ENCODE data around the gene PDHX.
"Not testable (repeated sequence)": the region's sequence is repeated elsewhere in the genome, so short reads cannot be mapped to it uniquely, and the experiment has no call there.

Gene PDHX

GRCh38 chr11:35015621-35016387 lies 99.4 kb downstream of the PDHX start:
- DNase-seq (ENCODE audit: low read depth in 3 of 3): no peak

DNA sequence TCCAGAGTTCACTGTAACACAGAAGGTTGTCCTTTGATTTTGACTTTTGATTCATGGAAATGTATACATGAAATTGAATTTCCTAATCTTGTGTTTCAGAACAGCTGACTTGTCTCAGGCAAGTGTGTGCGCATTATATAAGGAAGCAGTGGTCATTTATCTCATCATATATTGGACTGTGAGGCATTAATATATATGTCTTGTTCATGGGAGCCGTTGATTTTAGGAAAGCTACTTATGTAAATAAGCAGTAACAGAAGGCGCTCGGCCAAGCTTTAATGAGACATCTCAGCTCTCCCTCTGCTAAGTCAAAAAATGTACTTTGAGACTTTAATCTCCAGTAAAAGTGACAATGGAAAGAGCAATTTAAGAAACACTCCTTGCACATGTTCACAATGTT lies 100.5 kb downstream of the PDHX start:
- DNase-seq (ENCODE audit: low read depth in 3 of 3): no peak

DNA sequence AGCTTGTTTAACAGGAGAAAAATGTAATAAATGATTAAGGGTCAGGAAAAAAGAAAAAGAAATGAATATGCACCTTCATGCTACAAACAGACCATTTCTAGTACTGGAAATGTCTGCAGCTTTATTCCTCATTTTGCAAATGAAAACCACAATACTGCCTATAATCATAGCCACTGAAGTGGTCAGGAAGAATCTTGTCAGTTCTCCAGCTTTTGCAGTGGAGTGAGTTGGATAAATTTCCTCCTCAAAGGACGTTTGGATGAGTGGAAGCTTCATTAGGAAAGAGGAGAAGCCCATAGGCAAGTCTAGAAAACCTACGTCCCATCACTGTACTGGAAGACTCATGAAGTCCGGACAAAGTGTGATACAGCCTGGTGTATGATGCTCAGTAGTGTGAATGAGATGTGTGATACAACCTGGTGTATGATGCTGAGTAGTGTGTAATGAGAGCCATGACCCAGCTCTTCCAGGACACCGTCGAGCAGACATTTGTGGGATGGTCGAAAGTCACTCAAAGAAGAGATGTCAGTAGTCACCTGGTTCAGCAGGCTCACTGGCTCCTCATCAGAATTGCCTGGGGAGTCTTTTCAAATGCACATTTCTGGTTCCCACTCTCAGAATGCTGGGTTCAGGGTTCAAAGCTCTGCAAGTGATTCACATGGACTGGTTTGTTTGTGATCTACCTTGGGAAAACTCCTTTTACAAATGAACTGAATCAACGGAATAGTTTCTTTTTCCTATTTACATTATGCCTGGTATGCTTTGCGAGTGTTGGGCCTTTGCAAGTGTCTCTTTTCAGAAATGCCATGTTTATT lies 101.3 kb downstream of the PDHX start:
- DNase-seq (ENCODE audit: low read depth in 3 of 3): no peak

- no peak for DNase-seq (ENCODE audit: low read depth in 3 of 3)
Observed at GRCh38 chr11:35021589-35021988, 105.2 kb downstream of the PDHX start.

GRCh38 chr11:35023940-35024339 lies 107.5 kb downstream of the PDHX start:
- not testable (repeated sequence) for DNase-seq (ENCODE audit: low read depth in 3 of 3)

GRCh38 chr11:35028007-35028406 lies 111.6 kb downstream of the PDHX start:
- DNase-seq (ENCODE audit: low read depth in 3 of 3): not testable (repeated sequence)

- DNase-seq (ENCODE audit: low read depth in 3 of 3): no peak
Observed at GRCh38 chr11:35029979-35030682, 113.7 kb downstream of the PDHX start.

DNA sequence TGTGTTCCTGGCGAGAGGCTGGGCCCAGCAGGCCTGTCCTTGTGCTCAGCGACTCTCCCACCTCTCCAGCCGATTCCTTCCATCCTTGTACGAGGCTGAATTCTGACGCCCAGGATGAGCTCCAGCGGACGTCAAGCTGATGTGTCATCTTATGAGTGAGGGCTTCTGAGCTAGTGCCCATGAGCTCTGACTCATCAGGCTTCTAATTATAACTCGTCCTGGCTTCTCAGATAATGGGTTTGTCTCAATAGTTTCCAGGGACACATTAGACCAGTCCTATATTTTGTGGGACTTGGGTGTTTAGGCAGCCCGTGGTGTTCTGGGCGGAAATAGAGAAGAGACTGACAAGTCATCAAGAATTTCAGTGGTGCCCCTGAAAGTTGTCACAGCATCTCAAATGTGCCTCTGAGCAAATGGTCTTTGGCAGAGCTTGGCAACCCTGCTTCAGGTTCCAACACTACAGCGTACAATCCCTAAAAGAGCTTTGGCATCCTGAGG lies 114.3 kb downstream of the PDHX start:
- DNase-seq (ENCODE audit: low read depth in 3 of 3): no peak

- DNase-seq (ENCODE audit: low read depth in 3 of 3): no peak
Observed at GRCh38 chr11:35031346-35031745, 114.9 kb downstream of the PDHX start.

GRCh38 chr11:35031867-35032266 lies 115.4 kb downstream of the PDHX start:
- no peak for DNase-seq (ENCODE audit: low read depth in 3 of 3)

DNA sequence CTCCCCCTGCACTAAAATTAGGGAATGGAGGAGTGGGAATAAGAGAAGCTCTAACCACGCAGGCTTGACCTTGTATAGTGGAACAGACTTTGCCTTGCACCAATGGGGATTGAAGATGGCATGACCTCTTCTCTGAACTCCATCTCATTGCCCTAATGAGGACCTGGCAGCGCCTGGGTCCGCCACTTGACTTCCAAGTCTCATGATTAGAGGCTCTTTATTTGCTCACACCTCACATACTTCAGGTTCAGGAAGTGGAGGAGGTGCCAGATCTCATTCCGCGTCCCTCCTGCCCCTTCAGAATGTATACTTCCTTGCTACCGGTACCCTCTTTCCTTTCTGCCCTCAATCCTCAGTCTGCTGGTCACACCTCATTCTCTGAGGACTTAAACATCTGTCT lies 116.6 kb downstream of the PDHX start:
- no peak for DNase-seq (ENCODE audit: low read depth in 3 of 3)

GRCh38 chr11:35034401-35034800 lies 118.0 kb downstream of the PDHX start:
- no peak for DNase-seq (ENCODE audit: low read depth in 3 of 3)

DNA sequence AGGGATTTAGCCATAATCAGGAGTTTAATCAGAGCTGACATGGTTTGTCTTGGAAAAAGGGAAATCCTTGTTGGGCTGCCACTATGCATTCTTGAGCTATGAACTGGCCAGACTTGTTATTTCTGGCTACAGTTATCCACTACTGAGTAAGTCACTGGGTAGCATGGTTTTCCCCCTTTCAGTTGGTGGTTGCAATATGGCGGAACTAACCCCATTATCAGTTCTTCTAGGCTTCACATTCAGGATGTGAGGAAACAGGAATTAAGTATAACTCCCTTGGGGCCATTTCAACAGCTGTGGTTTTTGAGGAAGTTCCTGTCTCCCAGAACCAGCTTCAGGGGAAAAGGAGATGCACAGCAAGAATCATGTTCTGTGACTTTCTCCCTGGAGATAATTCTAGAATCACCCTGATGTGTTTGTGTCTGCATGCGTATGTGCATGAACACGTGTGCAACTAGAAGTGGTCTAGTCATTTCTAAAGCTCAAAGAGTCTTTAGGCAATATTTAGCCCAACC lies 119.5 kb downstream of the PDHX start:
- no peak for DNase-seq (ENCODE audit: low read depth in 3 of 3)

DNA sequence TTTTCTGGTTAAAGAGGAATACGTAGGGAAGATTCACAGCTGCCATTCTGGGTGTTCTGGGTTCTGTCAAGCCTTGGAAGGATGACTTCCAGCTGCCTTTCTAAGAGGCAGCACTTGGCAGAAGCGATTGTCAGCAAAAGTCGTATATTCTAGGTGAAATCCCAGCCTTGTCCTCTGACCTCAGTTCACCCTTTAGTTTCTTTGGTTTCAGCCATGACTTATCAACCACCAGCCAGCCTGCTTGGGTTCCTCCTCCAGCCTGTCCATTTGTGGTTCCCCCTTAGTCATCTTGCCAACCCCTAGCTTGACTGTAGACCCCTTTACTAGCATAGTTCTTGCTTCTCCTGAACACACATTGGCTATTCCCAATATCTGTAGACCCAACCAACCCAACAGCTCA lies 120.2 kb downstream of the PDHX start:
- DNase-seq (ENCODE audit: low read depth in 3 of 3): no peak

- DNase-seq (ENCODE audit: low read depth in 3 of 3): no peak
Observed at GRCh38 chr11:35038211-35038928, 122.0 kb downstream of the PDHX start.

DNA sequence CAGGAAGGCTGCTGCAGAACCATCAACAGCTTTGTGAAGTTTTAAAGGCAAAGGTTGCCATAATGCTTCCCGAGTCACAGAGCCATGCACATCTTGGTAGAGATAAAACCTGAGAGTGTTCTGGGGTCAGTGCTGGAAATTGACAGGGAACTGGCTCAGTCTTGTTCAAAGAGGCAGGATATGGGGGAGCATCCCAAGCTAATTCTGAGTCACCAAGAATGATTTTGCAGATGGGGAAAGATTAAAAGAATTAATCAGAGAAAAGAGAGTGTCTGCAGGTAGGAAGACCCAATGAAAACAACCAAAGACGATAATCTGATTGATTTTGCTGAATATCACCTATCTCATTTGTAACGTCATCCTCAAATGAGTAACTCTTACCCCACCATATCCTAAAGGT lies 122.7 kb downstream of the PDHX start:
- no peak for DNase-seq (ENCODE audit: low read depth in 3 of 3)

- DNase-seq (ENCODE audit: low read depth in 3 of 3): peak in 2 of 3 donors; percentile 28 to 43
Observed at GRCh38 chr11:35040221-35040942, 124.0 kb downstream of the PDHX start.

GRCh38 chr11:35041070-35041554 lies 124.7 kb downstream of the PDHX start:
- DNase-seq (ENCODE audit: low read depth in 3 of 3): no peak

GRCh38 chr11:35042224-35042623 lies 125.8 kb downstream of the PDHX start:
- DNase-seq (ENCODE audit: low read depth in 3 of 3): no peak

- DNase-seq (ENCODE audit: low read depth in 3 of 3): no peak
Observed at GRCh38 chr11:35042913-35043312, 126.5 kb downstream of the PDHX start.

DNA sequence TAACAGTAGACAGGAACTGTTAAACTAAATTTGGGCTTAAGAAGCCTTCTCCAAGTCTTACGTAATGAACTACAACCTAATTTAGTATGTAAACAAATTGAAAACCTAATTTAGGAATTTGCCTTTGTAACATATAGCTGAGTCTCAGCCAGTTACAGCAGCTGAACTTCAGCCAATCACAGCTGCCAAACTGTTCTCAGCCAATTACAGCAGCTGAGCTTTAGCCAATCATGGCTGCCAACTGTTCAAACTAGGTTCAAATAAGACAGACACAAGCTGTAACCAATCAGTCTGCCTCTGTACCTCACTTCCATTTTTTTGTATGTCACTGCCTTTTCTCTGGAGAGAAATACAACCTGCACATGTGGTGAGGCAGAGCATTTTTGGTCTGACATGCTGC lies 127.5 kb downstream of the PDHX start:
- no peak for DNase-seq (ENCODE audit: low read depth in 3 of 3)
